Mononuclear cell (primary cell): ENCODE results near the gene JARID2. TPM values are rescaled to one million over a fixed set of nuclear protein-coding genes. Genes with fewer than 3 reads are reported as not detected.

Source experiments
- H3K27me3 ChIP-seq: 2 replicates; pipeline ENCODE4 v1.6.0; 2011; ENCODE audit warnings: low read length, control low read depth; ENCODE audit not compliant: insufficient read depth
- H3K4me1 ChIP-seq: 2 replicates; pipeline ENCODE4 v1.5.1; 2011; ENCODE audit warnings: mild to moderate bottlenecking, low read length, control low read depth; ENCODE audit not compliant: insufficient read depth
- H3K4me3 ChIP-seq: 2 replicates; pipeline ENCODE4 v1.5.1; 2011; ENCODE audit warnings: mild to moderate bottlenecking, low read length, moderate library complexity
- H3K9me3 ChIP-seq: 2 replicates; pipeline ENCODE4 v1.5.1; 2011; ENCODE audit warnings: low read depth, mild to moderate bottlenecking, control low read depth, low read length
- total RNA-seq: library from RNA; depleted of rRNA; stranded (reverse); fragments of >200 nt; gene quantifications from one replicate; pipeline ENCODE4 v1.2.3, GENCODE V29; 2012

JARID2 gene
- total RNA-seq, 1 donor = 74.8 TPM

- H3K27me3 ChIP-seq = no peaks in the 10 kb centered on the region
- H3K4me1 ChIP-seq = peaks cover 89% of the 10 kb centered on the region
- no peaks in the 10 kb centered on the region for H3K9me3 ChIP-seq
- no peak overlapping the region for H3K4me3 ChIP-seq
Measured at GRCh38 chr6:15268137-15268908, 22.5 kb downstream of the JARID2 start.

- peaks cover 86% of the 10 kb centered on the region for H3K4me1 ChIP-seq
- no peak overlapping the region for H3K4me3 ChIP-seq
- H3K27me3 ChIP-seq = no peaks in the 10 kb centered on the region
- H3K9me3 ChIP-seq = no peaks in the 10 kb centered on the region
Measured at GRCh38 chr6:15269011-15269410, 23.1 kb downstream of the JARID2 start.

- H3K4me1 ChIP-seq = peaks cover 85% of the 10 kb centered on the region
- no peaks in the 10 kb centered on the region for H3K27me3 ChIP-seq
- H3K9me3 ChIP-seq = no peaks in the 10 kb centered on the region
- H3K4me3 ChIP-seq = no peak overlapping the region
Measured at GRCh38 chr6:15269619-15270018, 23.8 kb downstream of the JARID2 start.

DNA sequence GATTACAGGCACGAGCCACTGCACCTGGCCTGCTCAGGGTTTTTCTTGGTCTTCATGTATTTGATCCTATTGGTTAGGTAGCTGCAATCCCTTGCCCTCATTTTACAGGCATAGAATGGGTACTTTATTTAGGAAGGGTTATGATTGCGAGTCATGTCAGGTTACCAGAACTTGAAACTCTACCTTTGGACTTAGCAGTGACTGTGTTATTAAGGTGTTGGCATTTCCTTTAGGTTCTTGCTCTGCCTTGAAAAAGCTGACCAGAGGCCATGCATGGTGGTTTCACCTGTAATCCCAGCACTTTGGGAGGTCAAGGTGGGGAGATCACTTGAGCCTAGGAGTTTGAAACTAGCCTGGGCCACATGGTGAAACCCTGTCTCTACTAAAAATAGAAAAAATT lies 24.5 kb downstream of the JARID2 start:
- no peaks in the 10 kb centered on the region for H3K9me3 ChIP-seq
- H3K4me3 ChIP-seq = no peak overlapping the region
- peaks cover 82% of the 10 kb centered on the region for H3K4me1 ChIP-seq
- no peaks in the 10 kb centered on the region for H3K27me3 ChIP-seq

DNA sequence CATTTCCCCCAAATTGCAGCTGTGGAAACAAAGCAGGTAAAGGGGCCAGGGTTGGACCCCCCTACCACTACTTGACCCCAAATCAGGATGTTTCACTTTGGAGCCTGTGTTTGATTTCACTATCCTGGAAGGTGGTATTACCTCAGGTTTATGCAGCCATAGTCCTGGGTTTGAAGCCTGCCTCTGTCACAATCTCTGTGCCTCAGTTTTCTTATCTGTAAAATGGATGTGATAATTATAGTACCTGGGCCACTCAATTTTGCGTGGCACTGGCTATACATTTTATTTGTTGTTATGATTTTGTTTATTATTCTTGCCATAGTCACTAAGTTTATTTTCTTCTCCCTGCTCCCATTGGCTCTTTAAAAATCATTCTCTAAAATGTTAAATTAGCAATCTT lies 26.7 kb downstream of the JARID2 start:
- Histone ChIP-seq H3K27me3 (no peaks in the 10 kb centered on the region), H3K4me3 (no peak overlapping the region), H3K9me3 (no peaks in the 10 kb centered on the region), H3K4me1 (peaks cover 75% of the 10 kb centered on the region)

- H3K9me3 ChIP-seq = no peaks in the 10 kb centered on the region
- H3K27me3 ChIP-seq = no peaks in the 10 kb centered on the region
- H3K4me3 ChIP-seq = no peak overlapping the region
- H3K4me1 ChIP-seq = peaks cover 70% of the 10 kb centered on the region
Measured at GRCh38 chr6:15274692-15275387, 29.0 kb downstream of the JARID2 start.

- Histone ChIP-seq H3K4me1 (peaks cover 73% of the 10 kb centered on the region), H3K27me3 (no peaks in the 10 kb centered on the region), H3K9me3 (no peaks in the 10 kb centered on the region), H3K4me3 (no peak overlapping the region)
Measured at GRCh38 chr6:15276036-15276985, 30.4 kb downstream of the JARID2 start.

DNA sequence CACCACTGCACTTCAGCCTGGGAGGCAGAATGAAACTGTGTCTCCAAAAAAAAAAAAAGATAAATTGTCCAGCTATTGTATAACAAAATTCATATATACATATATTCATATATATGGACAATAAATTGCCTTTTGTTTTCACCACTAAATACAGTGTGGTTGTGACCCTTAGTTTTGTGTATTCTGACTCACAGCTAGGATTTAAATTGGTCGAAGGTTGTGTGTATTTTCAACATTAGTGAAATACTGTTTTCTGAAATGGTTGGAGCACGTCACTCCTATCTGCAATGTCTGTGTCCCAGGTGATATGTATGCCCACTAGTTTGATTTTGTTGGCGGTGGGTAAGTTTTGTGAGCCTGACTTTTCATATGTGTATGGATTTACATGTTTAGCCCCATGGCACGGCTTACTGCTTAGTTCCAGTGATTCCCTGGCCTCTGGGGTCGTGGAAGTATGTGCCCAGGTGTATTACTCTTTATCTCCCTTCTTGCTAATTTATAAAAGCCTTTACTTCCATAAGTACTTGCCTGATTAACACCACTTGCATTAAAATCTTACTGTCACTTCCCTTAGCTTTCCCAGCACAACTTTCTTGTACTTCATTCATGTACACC lies 33.3 kb downstream of the JARID2 start:
- no peaks in the 10 kb centered on the region for H3K9me3 ChIP-seq
- H3K27me3 ChIP-seq = no peaks in the 10 kb centered on the region
- H3K4me1 ChIP-seq = peaks cover 70% of the 10 kb centered on the region
- H3K4me3 ChIP-seq = no peak overlapping the region

DNA sequence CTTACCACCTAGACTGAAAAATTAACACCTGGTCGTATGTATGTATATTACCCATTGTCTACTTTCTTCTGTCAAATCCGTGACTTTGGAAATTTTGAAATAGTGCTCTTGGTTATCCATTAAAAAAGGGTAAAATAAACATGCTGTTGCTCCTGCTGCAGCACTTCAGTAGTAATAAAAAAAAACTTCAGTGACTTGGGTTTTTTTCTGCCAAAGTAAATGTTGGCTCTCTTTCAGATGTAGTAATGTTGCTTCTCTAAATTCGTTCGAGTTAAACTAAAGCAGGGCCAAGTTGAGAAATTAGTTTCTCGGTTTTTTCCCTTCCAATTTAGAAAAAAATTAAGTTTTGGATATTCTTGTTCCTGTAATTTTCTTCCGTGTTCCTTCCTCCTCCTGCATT lies 34.2 kb downstream of the JARID2 start:
- Histone ChIP-seq H3K27me3 (no peaks in the 10 kb centered on the region), H3K4me1 (peaks cover 68% of the 10 kb centered on the region), H3K9me3 (no peaks in the 10 kb centered on the region), H3K4me3 (no peak overlapping the region)

DNA sequence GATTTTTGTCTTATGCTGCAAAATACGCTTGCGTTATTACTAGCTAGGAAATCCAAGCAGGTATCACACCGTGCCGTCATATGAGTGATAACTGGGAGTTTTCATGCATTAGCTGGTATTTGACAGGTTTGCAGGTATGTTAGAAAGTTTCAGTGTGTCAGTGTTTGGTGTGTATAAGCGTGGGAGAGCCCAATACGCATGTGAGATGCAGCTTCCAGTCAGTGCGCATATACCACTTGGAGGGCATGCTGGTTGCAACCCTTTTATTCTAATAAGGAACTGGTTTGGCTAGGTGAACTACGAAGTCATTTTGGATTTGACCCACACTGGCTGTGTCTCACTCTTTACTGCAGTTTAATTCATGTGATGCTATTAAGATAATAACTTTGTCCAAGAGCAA lies 35.1 kb downstream of the JARID2 start:
- Histone ChIP-seq H3K4me1 (peaks cover 70% of the 10 kb centered on the region), H3K27me3 (no peaks in the 10 kb centered on the region), H3K9me3 (no peaks in the 10 kb centered on the region), H3K4me3 (no peak overlapping the region)

- Histone ChIP-seq H3K27me3 (no peaks in the 10 kb centered on the region), H3K4me1 (peaks cover 71% of the 10 kb centered on the region)
Measured at GRCh38 chr6:15282334-15282733, 36.5 kb downstream of the JARID2 start.

DNA sequence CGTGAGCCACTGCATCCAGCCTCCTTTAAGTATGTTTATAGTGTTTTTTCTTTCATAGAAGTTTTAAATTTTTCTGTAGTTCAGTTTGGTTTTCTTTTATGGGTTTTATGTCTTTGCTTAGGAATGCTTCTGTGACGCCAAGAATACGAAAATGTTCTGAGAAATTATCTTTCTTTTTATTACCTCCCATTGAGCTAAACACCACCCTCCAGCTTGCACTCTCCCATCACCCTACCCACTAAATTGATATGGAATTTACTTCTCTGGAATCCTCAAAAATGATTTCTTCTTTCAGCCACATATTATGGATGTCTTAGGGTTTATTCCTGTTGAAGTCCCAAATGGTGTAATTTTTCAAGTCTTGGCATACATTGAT lies 38.1 kb downstream of the JARID2 start:
- Histone ChIP-seq H3K27me3 (no peaks in the 10 kb centered on the region), H3K4me1 (peaks cover 78% of the 10 kb centered on the region), H3K9me3 (no peaks in the 10 kb centered on the region), H3K4me3 (no peak overlapping the region)

More at GRCh38 chr6:15282334-15282733, 36.5 kb downstream of the JARID2 start:
- no peaks in the 10 kb centered on the region for H3K9me3 ChIP-seq
- no peak overlapping the region for H3K4me3 ChIP-seq

GRCh38 chr6:15284743-15285142 lies 38.9 kb downstream of the JARID2 start:
- H3K9me3 ChIP-seq = no peaks in the 10 kb centered on the region
- no peak overlapping the region for H3K4me3 ChIP-seq
- peaks cover 77% of the 10 kb centered on the region for H3K4me1 ChIP-seq
- no peaks in the 10 kb centered on the region for H3K27me3 ChIP-seq

DNA sequence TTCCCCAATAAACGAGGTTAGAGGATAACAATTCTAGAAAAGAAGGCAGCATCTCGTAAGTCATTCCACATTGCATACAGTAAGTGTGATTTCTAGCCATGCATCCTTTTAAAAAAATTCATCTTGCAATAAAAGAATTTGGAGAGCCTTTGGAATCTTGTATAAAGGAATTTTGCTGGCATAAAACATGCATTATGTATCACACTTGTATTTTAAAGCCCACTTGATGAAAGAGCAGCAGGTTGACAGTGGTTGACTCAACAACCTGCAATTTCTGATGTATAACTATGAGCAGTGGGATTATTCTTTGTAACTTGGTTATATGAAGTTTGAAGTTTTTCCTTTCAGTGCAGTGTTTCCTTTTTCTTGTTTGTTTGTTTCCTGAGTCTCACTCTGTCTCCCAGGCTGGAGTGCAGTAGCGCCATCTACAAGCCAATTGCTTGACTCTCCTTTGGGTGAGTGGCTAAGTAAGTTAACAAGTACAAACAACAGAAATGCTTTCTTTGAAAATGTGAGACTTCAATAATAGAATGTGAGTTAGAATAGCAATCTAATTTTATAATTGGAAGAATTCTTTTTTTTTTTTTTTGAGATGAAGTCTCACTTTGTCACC lies 39.9 kb downstream of the JARID2 start:
- Histone ChIP-seq H3K27me3 (no peaks in the 10 kb centered on the region), H3K4me3 (no peak overlapping the region), H3K4me1 (peaks cover 66% of the 10 kb centered on the region), H3K9me3 (no peaks in the 10 kb centered on the region)
